H9 (cell line): ENCODE results near the gene CCDC192. TPM values are rescaled to one million over a fixed set of nuclear protein-coding genes. Genes with fewer than 3 reads are reported as not detected.

ENCODE experiments used
- DNase-seq: peaks from one replicate; pipeline ENCODE4 v3.0.0-alpha.2; 2017
- H2AFZ ChIP-seq: one replicate; pipeline ENCODE4 v1.6.1; 2013; ENCODE audit warnings: mild to moderate bottlenecking, low read length, control low read depth, moderate library complexity
- H2AK5ac ChIP-seq: 2 replicates; pipeline ENCODE4 v1.6.1; 2013; ENCODE audit warnings: low read length, control low read depth, mixed read lengths; ENCODE audit not compliant: insufficient read length
- H2BK120ac ChIP-seq: one replicate; pipeline ENCODE4 v1.6.1; 2013; ENCODE audit warnings: low read depth, mild to moderate bottlenecking, low read length, control low read depth, inconsistent platforms; ENCODE audit not compliant: poor library complexity, severe bottlenecking
- H2BK12ac ChIP-seq: 2 replicates; pipeline ENCODE4 v1.6.1; 2013; ENCODE audit warnings: low read length, control low read depth, mixed read lengths, low read depth; ENCODE audit not compliant: insufficient read length
- H2BK15ac ChIP-seq: 2 replicates; pipeline ENCODE4 v1.6.1; 2013; ENCODE audit warnings: low read depth, low read length, control low read depth
- H2BK20ac ChIP-seq: one replicate; pipeline ENCODE4 v1.6.1; 2013; ENCODE audit warnings: low read depth, mild to moderate bottlenecking, low read length, control low read depth, inconsistent platforms; ENCODE audit not compliant: poor library complexity, severe bottlenecking
- H2BK5ac ChIP-seq: 2 replicates; pipeline ENCODE4 v1.6.1; 2013; ENCODE audit warnings: low read length, control low read depth, mixed read lengths; ENCODE audit not compliant: insufficient read length
- H3K14ac ChIP-seq: 2 replicates; pipeline ENCODE4 v1.6.1; 2013; ENCODE audit warnings: low read length, control low read depth; ENCODE audit not compliant: insufficient read depth
- H3K18ac ChIP-seq: 2 replicates; pipeline ENCODE4 v1.6.1; 2013; ENCODE audit warnings: low read depth, mild to moderate bottlenecking, mixed read lengths, low read length, control low read depth; ENCODE audit not compliant: insufficient read length
- H3K23ac ChIP-seq: 2 replicates; pipeline ENCODE4 v1.6.1; 2013; ENCODE audit warnings: low read length, control low read depth, mixed read lengths, low read depth; ENCODE audit not compliant: insufficient read length
- H3K23me2 ChIP-seq: 2 replicates; pipeline ENCODE4 v1.6.1; 2013; ENCODE audit warnings: low read depth, mild to moderate bottlenecking, mixed read lengths, low read length, control low read depth; ENCODE audit not compliant: insufficient read length, poor library complexity, severe bottlenecking
- H3K27ac ChIP-seq: 2 replicates; pipeline ENCODE4 v1.5.1; 2013; ENCODE audit warnings: low read length, control low read depth, mixed read lengths, low read depth; ENCODE audit not compliant: insufficient read length
- H3K27me3 ChIP-seq: 2 replicates; pipeline ENCODE4 v1.6.1; 2013; ENCODE audit warnings: low read length, control low read depth, inconsistent platforms; ENCODE audit not compliant: insufficient read depth
- H3K4ac ChIP-seq: 2 replicates; pipeline ENCODE4 v1.6.1; 2013; ENCODE audit warnings: low read depth, mild to moderate bottlenecking, control low read depth, inconsistent platforms, low read length, moderate library complexity
- H3K4me1 ChIP-seq: 2 replicates; pipeline ENCODE4 v1.6.1; 2013; ENCODE audit warnings: low read length, control low read depth, inconsistent platforms; ENCODE audit not compliant: insufficient read depth
- H3K4me2 ChIP-seq: 2 replicates; pipeline ENCODE4 v1.6.1; 2013; ENCODE audit warnings: low read length, control low read depth, mixed read lengths; ENCODE audit not compliant: insufficient read length, insufficient read depth
- H3K56ac ChIP-seq: 2 replicates; pipeline ENCODE4 v1.6.1; 2013; ENCODE audit warnings: low read depth, mild to moderate bottlenecking, mixed read lengths, low read length, control low read depth; ENCODE audit not compliant: insufficient read length
- H3K79me1 ChIP-seq: 2 replicates; pipeline ENCODE4 v1.6.1; 2013; ENCODE audit warnings: low read depth, mild to moderate bottlenecking, moderate library complexity, low read length, control low read depth, inconsistent platforms; ENCODE audit not compliant: insufficient read depth, poor library complexity, severe bottlenecking
- H3K79me2 ChIP-seq: 2 replicates; pipeline ENCODE4 v1.6.1; 2013; ENCODE audit warnings: low read length, control low read depth, inconsistent platforms; ENCODE audit not compliant: insufficient read depth
- H3K9ac ChIP-seq: 2 replicates; pipeline ENCODE4 v1.6.1; 2013; ENCODE audit warnings: low read length, control low read depth, mixed read lengths; ENCODE audit not compliant: insufficient read length; ENCODE audit errors: extremely low read depth
- H3K9me3 ChIP-seq: one replicate; pipeline ENCODE4 v1.6.1; 2013; ENCODE audit warnings: low read depth, low read length, inconsistent platforms; ENCODE audit not compliant: control insufficient read depth
- H3T11ph ChIP-seq: one replicate; pipeline ENCODE4 v1.6.1; 2013; ENCODE audit warnings: mild to moderate bottlenecking, low read length, control low read depth, inconsistent platforms
- H4K20me1 ChIP-seq: one replicate; pipeline ENCODE4 v1.6.1; 2013; ENCODE audit not compliant: control insufficient read depth, insufficient read length, insufficient read depth
- H4K5ac ChIP-seq: 2 replicates; pipeline ENCODE4 v1.6.1; 2013; ENCODE audit warnings: low read depth, mild to moderate bottlenecking, mixed read lengths, low read length, control low read depth; ENCODE audit not compliant: insufficient read length
- H4K8ac ChIP-seq: replicated peaks from 2 replicates; pipeline ENCODE4 v1.6.1; 2013; ENCODE audit warnings: low read length, control low read depth, mixed read lengths, low read depth; ENCODE audit not compliant: insufficient read length
- H4K91ac ChIP-seq: 2 replicates; pipeline ENCODE4 v1.6.1; 2013; ENCODE audit warnings: low read depth, mild to moderate bottlenecking, moderate library complexity, mixed read lengths, low read length, control low read depth; ENCODE audit not compliant: insufficient read length
- H3K27ac Mint-ChIP-seq, 3 experiments: 2 replicates in 2 of 3; 3 replicates in 1 of 3; pipeline ENCODE4 v1.8.0; 2020 to 2021; ENCODE audit warnings: mixed read lengths in 3 of 3, mild to moderate bottlenecking in 1 of 3, moderate library complexity in 1 of 3
- H3K27me3 Mint-ChIP-seq: 2 replicates; pipeline ENCODE4 v1.8.0; 2021; ENCODE audit warnings: low read depth, mild to moderate bottlenecking, moderate library complexity, mixed read lengths
- H3K36me3 Mint-ChIP-seq, 3 experiments: 2 replicates in 2 of 3; 3 replicates in 1 of 3; pipeline ENCODE4 v1.8.0; 2020 to 2021; ENCODE audit warnings: low read depth in 3 of 3, mixed read lengths in 3 of 3; ENCODE audit not compliant: insufficient read depth in 1 of 3
- H3K4me1 Mint-ChIP-seq, 2 experiments: 2 replicates each; pipeline ENCODE4 v1.8.0; 2020; ENCODE audit warnings: mixed read lengths in 2 of 2
- H3K4me3 Mint-ChIP-seq, 2 experiments: 2 replicates in 1 of 2; 3 replicates in 1 of 2; pipeline ENCODE4 v1.8.0; 2020 to 2021; ENCODE audit warnings: mild to moderate bottlenecking in 2 of 2, mixed read lengths in 2 of 2, moderate library complexity in 1 of 2
- H3K9me3 Mint-ChIP-seq, 2 experiments: 2 replicates in 1 of 2; 3 replicates in 1 of 2; pipeline ENCODE4 v1.8.0; 2020; ENCODE audit warnings: mild to moderate bottlenecking in 2 of 2, mixed read lengths in 2 of 2, moderate library complexity in 1 of 2
- WGBS: extraction: QIAGEN DNeasy Blood & Tissue Kit; methylation state at CpG from one replicate; pipeline ENCODE4 v1.1.7; 2013; ENCODE audit warnings: missing lambda C conversion rate, low lambda C conversion rate, mixed read lengths; ENCODE audit not compliant: insufficient read length; ENCODE audit errors: extremely low coverage; 5-methylcytosine and 5-hydroxymethylcytosine counted together
- total RNA-seq: library from RNA; stranded (reverse); gene quantifications from 2 replicates; pipeline ENCODE4 v1.2.1, GENCODE V29; 2021
- TF ChIP-seq, protein P1 (sequence below): fragments of 200-600 bp; sonication (generic); conservative IDR thresholded peaks from 3 replicates; pipeline ENCODE4 v1.8.0; 2021; ENCODE audit warnings: antibody characterized with exemption, mild to moderate bottlenecking

CCDC192 gene
- total RNA-seq, 1 experiment from 2014 or later, result not detected

DNA sequence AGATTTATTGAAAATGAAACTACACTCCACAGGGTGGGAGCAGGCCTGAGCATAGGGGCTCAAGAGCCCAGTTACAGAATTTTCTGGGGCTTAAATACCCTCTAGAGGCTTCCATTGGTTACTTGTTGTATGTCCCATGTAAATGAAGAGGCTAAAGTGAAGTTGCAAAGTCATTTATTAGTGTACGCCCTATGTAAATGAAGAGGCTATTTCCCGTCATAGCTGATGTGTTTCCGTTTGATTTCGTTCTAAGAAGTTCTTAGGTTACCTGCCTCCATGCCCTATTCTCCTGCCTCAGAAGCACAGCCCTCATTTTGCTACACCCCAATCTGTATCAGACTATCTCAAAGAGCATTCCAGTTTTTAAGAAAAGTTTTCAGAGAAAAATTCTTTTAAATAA is 273.3 kb downstream of the CCDC192 start:
- H3K9me3 Mint-ChIP-seq, result no peaks in the 10 kb centered on the region
- Histone ChIP-seq H3T11ph (no peak overlapping the region), H3K79me2 (no peaks in the 10 kb centered on the region), H3K18ac (no peak overlapping the region), H4K91ac (no peak overlapping the region), H3K79me1 (no peaks in the 10 kb centered on the region), H2BK12ac (no peak overlapping the region), H3K23me2 (no peaks in the 10 kb centered on the region), H4K20me1 (no peaks in the 10 kb centered on the region), H3K9ac (no peak overlapping the region), H3K4ac (no peak overlapping the region), H3K23ac (no peak overlapping the region), H2BK120ac (no peak overlapping the region), H2AFZ (no peak overlapping the region), H2BK5ac (no peak overlapping the region), H3K27ac (no peak overlapping the region), H4K8ac (no peak overlapping the region), H4K5ac (no peak overlapping the region), H3K56ac (no peak overlapping the region), H3K4me1 (0 out of 2 replicates have a peak, but pooled peaks cover 3% of the 10 kb centered on the region), H3K27me3 (no peaks in the 10 kb centered on the region), H3K4me2 (no peak overlapping the region), H3K14ac (no peak overlapping the region), H2BK15ac (no peak overlapping the region), H2AK5ac (no peak overlapping the region), H2BK20ac (no peak overlapping the region), H3K9me3 (no peaks in the 10 kb centered on the region)
- no peak for DNase-seq
- no peaks in the 10 kb centered on the region for H3K27me3 Mint-ChIP-seq
- no CpG with 5 or more reads among the region's 4 CpGs for WGBS
- 0 out of 7 replicates have a peak overlapping the region, but pooled peaks of 1 of the 3 experiments have one; percentile 24 for H3K27ac Mint-ChIP-seq
- H3K4me1 Mint-ChIP-seq, result peaks cover 11 to 14% of the 10 kb centered on the region in 2 experiments
- TF ChIP-seq, protein P1, sequence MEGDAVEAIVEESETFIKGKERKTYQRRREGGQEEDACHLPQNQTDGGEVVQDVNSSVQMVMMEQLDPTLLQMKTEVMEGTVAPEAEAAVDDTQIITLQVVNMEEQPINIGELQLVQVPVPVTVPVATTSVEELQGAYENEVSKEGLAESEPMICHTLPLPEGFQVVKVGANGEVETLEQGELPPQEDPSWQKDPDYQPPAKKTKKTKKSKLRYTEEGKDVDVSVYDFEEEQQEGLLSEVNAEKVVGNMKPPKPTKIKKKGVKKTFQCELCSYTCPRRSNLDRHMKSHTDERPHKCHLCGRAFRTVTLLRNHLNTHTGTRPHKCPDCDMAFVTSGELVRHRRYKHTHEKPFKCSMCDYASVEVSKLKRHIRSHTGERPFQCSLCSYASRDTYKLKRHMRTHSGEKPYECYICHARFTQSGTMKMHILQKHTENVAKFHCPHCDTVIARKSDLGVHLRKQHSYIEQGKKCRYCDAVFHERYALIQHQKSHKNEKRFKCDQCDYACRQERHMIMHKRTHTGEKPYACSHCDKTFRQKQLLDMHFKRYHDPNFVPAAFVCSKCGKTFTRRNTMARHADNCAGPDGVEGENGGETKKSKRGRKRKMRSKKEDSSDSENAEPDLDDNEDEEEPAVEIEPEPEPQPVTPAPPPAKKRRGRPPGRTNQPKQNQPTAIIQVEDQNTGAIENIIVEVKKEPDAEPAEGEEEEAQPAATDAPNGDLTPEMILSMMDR, result no peak
- no peak overlapping the region for H3K4me3 Mint-ChIP-seq
- no peaks in the 10 kb centered on the region for H3K36me3 Mint-ChIP-seq
